Neural progenitor cell (in vitro differentiated cells): Measurements from ENCODE around the gene ABLIM2.

ENCODE experiments used
- EZH2 ChIP-seq: fragments of 200-600 bp; sonication (generic); IDR thresholded peaks from 2 replicates; pipeline ENCODE4 v1.6.1; 2017; ENCODE audit warnings: antibody characterized with exemption, mild to moderate bottlenecking, moderate library complexity
- EZH2phosphoT487 ChIP-seq: fragments of 200-600 bp; sonication (generic); IDR thresholded peaks from 2 replicates; pipeline ENCODE4 v1.6.1; 2017; ENCODE audit warnings: antibody characterized with exemption
- TF ChIP-seq, protein P1 (sequence below): fragments of 200-600 bp; sonication (generic); IDR thresholded peaks from 2 replicates; pipeline ENCODE4 v1.5.1; 2017; ENCODE audit warnings: antibody characterized with exemption, mild to moderate bottlenecking

DNA sequence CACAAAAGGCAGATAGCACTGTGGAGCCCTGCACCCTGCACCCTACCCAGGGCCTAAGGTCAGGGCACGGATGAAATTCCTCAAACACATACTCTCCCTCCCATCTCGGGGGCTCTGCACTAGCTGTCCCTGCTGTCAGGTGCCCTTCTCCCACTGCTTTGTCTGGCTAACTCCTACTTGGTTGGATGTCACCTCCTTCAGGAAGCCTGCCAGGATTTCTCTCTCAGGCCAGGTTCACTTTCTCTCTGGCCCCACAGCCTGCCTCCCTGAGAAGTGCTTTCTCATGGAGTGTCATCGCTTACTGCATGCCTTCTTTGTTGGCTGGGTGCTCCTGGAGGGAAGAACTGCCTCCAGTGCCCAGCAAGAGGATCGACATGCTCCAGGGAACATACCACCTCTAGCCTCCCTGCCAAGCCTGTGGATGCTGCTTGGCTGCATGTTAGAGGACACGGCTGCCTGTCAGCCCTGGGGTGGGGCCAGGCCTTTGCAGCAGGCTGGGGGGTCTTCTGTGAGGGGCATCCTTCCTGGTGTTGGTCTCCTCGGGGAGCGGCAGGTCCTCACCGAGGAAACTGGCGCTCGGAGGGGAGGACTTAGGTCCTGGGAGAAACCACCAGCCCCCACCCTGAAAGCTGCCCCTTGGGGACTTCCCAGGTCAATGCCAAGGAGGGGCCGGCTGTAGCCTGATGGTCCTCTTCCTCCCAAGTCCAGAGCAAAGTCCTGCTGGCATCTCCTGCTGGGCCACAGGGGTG lies 15.0 kb downstream of the ABLIM2 start:
- TF ChIP-seq, protein P1, sequence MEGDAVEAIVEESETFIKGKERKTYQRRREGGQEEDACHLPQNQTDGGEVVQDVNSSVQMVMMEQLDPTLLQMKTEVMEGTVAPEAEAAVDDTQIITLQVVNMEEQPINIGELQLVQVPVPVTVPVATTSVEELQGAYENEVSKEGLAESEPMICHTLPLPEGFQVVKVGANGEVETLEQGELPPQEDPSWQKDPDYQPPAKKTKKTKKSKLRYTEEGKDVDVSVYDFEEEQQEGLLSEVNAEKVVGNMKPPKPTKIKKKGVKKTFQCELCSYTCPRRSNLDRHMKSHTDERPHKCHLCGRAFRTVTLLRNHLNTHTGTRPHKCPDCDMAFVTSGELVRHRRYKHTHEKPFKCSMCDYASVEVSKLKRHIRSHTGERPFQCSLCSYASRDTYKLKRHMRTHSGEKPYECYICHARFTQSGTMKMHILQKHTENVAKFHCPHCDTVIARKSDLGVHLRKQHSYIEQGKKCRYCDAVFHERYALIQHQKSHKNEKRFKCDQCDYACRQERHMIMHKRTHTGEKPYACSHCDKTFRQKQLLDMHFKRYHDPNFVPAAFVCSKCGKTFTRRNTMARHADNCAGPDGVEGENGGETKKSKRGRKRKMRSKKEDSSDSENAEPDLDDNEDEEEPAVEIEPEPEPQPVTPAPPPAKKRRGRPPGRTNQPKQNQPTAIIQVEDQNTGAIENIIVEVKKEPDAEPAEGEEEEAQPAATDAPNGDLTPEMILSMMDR = no peak
- no peak for TF ChIP-seq EZH2
- TF ChIP-seq EZH2phosphoT487 = no peak
